Measurements from ENCODE around the gene TMEM260. TPM values are rescaled to one million over a fixed set of nuclear protein-coding genes. Genes with fewer than 3 reads are reported as not detected.

The TMEM260 gene
- 25.2 and 28.2 TPM in 2 replicates for total RNA-seq

DNA sequence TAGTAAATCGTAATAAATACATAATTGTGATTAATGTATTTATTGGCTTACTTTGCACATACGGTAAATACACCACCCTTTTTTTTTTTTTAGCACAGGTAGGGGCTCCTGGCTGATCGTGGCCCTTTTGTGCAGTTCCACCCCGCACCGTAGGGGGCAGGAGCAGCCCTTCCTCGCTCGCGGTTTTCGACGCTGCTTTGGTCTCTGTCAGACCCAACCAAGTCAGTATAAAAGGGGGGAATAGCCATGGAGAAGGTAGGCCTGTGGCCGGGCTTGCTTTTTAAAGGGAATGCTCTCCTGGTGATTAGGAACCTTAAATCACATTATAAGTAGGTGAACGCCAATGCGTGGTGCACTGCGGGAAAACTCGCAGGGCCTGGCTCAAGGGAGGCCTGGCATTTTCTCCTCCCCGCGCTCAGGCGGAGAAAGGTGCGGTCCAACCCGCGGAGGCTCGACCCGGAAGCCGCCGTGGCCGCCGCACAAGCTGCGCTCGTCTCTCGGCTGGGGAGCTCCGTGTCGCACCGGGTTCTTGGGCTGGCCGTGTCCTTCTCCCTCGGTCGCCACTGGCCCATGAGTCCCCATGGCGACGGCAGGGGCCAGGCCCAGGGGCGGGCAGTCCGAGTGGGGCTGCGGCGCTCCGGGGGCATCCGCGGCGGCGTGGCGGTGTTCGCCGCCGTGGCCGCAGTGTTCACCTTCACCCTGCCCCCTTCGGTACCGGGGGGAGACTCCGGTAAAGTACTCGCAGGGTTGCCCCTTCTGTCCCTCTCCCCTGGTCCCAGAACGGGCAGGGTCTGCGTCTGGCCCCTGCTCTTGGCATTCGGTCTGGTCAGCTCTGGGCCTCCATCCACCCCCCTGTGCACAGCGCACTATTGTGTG, at the start of gene TMEM260:
Gene TMEM260 (plus strand): TSS at position 454 of the 876 bp plus-strand sequence. CDS start 117 bp downstream, at position 571.

Other genes starting within 250 kb of the TMEM260 start
- gene OTX2, start 230.7 kb downstream of the TMEM260 start, total RNA-seq = not detected in 2 replicates